NCI-H2107 treated with DMSO at 0.1 percent for 48 hours (cell line): Measurements from ENCODE around the gene TPSB2.
"Not testable (repeated sequence)": the region's sequence is repeated elsewhere in the genome, so short reads cannot be mapped to it uniquely, and the experiment has no call there.

Experiments
- DNase-seq: peaks from one replicate; lab custom pipeline; 2025; ENCODE audit not compliant: unreplicated experiment; lab: John Stamatoyannopoulos, UW

TPSB2 gene

DNA sequence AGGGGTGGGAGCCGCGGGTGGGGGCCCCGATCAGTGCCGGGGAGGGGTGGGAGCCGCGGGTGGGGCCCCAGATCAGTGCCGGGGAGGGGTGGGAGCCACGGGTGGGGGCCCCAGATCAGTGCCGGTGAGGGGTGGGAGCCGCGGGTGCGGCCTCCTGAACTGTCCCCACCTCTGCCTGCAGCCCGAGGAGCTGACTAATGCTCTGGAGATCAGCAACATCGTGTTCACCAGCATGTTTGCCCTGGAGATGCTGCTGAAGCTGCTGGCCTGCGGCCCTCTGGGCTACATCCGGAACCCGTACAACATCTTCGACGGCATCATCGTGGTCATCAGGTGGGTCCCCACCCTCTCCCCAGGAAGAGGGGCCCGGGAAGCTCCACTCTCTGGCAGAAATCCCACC, 25.1 kb downstream of the TPSB2 start:
- DNase-seq = no peak

DNA sequence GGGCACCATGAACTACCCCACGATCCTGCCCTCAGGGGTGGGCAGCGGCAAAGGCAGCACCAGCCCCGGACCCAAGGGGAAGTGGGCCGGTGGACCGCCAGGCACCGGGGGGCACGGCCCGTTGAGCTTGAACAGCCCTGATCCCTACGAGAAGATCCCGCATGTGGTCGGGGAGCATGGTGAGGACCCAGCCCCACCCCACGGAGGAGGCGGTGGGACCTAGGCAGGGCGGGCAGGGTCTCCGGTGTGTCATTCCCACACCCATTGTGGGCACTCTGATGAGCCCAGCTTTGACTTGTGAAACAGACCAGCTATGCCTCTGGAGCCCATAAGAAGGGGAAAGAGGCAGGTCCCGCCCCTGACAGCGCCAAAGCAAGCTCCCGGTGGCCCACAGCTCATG, 27.7 kb downstream of the TPSB2 start:
- no peak for DNase-seq

DNA sequence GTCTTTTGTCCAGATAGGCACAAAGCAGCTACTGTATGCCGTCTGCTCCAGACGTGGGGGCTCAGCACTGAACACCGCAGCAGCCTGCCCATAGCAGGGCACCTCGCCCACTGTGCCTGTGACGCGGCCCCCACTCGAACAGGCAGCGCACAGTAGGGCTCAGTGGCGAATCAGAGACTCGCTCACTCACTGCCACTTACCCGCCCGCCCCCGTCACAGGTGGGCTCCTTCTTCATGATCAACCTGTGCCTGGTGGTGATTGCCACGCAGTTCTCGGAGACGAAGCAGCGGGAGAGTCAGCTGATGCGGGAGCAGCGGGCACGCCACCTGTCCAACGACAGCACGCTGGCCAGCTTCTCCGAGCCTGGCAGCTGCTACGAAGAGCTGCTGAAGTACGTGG, 28.5 kb downstream of the TPSB2 start:
- DNase-seq = no peak

DNA sequence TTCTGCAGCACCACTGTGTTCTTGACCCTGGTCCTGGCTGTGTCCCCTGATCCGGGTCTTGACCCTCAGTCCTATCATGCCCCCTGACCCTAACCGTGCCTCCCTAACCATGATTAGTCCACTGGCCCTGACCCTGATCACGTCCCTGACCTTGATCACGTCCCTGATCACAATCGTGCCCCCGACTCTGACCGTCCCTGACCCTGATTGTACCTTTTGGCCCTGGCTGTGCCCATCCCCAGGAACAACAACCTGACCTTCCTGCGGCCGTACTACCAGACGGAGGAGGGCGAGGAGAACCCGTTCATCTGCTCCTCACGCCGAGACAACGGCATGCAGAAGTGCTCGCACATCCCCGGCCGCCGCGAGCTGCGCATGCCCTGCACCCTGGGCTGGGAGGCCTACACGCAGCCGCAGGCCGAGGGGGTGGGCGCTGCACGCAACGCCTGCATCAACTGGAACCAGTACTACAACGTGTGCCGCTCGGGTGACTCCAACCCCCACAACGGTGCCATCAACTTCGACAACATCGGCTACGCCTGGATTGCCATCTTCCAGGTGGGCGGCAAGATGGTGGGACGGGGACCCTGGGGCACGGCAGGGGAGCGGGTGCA, 29.9 kb downstream of the TPSB2 start:
- DNase-seq = no peak

DNA sequence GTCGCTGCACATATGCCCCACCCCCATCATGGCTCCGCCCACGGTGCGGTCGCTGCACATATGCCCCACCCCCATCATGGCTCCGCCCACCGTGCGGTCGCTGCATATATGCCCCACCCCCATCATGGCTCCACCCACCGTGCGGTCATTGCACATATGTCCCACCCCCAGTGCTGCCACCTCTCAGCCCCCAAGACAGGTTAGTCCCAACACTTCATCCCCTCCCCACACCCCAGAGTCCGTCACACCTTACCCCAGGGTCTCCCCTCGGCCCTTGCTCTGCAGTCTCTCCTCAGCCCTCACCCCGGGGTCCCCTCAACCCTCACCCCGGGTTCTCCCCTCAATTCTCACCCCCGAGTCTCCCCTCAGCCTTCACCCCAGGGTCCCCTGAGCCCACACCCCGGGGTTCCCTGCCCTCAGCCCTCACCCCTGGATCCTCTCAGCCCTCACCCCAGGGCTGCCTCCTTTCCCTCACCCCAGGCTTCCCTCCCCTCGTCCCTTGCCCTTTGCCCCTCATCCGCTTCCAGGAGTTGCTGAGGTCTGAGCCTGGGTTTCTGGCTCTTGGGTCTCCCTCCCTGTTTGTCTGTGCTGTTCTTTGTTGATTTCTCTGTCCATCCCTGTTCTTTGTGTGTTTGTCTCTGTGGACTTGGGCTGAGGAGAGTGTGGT, 30.5 kb downstream of the TPSB2 start:
- no peak for DNase-seq

DNA sequence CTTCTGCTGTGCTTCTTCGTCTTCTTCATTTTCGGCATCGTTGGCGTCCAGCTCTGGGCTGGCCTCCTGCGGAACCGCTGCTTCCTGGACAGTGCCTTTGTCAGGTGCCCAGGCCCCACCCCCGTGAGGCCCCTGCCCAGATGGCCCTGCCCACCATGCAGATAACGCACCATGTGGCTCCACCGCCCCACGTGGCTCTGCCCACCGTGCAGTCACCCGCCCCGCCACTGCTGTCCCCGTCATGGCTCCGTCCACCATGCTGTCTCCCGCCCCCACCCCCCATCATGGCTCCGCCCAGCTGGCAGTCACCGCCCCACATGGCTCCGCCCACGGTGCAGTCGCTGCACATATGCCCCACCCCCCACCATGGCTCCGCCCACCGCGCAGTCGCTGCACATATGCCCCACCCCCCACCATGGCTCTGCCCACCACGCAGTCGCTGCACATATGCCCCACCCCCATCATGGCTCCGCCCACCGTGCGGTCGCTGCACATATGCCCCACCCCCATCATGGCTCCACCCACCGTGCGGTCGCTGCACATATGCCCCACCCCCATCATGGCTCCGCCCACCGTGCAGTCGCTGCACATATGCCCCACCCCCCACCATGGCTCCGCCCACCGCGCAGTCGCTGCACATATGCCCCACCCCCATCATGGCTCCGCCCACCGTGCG, 31.2 kb downstream of the TPSB2 start:
- not testable (repeated sequence) for DNase-seq

DNA sequence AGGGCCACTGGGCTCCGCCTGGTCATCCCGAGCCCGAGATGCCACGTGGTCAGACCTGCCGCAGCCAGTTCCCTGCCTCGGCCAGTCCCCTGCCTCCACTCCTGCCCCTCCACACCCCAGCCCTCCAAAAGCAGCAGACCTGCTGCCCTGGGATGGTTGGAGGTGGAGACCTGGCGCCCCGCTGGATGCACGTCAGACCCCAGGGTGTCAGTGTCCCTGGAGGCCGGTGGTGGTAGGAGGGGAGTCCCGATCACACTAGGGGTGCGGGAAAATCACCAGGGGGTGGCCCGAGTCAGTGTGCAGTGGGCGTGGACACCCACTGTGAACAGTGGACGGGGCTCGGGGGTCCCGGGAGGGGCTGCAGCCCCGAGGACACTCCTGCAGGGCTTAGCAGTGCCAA, 31.8 kb downstream of the TPSB2 start:
- DNase-seq = no peak

DNA sequence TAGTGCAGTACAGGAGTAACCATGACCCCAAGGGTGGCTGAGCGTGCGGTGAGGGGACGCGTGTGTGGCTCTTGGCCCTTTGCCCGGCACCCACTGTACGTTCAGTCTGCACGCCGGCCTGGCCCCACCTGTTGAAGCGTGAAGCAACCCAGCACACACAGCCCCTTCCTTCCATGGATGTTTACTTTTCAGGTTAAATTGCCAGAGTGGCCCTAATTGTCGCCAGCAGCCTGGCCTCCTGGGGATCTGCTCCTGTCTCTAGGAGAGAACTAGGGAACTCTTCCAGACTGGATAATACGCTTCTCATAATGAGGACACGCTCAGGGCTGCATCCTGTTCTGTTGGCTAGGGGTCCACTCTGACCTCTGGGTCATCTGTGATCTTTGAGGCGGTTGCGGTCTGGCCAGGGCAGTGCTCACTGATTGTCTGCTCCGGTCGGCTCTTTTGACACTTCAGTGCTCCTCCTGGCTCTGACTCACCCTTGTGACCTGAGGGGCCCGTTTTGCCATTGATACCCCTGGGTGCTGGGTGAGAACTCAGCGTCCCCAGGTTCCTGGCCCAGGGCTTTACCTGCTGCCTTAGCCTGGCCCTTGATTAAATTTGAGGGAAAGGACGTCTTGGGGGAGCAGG, 32.6 kb downstream of the TPSB2 start:
- DNase-seq = peak; percentile 58

DNA sequence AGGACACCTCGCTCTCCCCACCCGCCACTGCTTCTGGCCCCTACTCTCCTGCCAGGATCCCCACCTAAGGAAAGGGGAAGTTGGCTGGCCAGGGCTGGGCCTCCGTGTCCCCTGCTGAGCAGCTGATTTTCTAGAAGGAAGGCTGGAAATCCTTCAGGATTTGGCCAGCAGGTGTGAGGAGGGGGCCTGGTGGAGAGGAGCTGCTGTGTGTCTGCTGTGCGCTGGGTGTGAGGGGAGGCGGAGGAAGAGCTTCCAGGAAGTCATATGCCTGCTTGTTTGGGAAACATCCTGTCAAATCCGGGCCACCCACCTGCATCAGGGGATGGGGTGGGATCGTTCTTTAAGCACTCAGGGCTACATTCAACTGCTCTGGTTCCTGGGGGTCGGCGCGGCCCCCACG, 33.5 kb downstream of the TPSB2 start:
- DNase-seq = no peak

DNA sequence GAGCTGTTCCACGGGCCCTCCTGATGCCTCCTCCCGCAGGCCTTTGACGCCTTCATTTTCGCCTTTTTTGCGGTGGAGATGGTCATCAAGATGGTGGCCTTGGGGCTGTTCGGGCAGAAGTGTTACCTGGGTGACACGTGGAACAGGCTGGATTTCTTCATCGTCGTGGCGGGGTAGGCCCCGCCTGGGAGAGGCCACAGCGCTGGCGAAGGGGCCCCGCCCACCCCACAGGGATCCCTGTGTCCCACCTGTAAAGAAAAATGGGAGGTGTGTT, 34.7 kb downstream of the TPSB2 start:
- no peak for DNase-seq

DNA sequence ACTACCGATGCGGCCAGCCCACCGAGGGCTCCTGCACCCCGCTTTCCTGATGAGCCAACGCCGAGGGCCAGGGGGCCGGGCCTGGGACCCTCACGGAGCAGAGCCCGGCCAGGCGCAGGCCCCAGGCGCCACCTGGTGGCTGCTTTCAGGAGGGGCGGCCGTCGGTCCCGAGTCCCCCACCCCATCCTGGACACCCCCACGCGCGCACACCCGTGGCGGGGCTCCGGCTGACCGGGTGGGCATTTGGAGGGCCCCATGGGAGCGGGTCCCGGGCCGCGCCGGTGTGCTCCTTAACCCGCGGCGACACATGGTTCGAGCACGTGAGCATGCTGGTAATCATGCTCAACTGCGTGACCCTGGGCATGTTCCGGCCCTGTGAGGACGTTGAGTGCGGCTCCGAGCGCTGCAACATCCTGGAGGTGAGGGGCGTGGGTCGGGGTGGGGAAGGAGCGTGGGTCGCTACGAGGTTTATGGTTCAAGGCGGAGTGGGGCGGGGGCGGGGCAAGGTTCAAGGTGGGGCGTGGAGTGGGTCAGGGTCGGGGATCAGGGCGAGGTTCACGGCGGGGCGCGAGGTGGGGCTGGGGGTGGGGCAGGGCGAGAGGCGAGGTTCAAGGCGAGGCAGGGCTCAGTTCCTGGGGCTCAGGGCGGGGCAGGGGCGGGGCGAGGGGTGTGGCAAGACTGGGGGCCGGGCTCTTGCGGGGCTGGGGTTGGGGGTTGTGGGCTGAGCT, 35.2 kb downstream of the TPSB2 start:
- no peak for DNase-seq

DNA sequence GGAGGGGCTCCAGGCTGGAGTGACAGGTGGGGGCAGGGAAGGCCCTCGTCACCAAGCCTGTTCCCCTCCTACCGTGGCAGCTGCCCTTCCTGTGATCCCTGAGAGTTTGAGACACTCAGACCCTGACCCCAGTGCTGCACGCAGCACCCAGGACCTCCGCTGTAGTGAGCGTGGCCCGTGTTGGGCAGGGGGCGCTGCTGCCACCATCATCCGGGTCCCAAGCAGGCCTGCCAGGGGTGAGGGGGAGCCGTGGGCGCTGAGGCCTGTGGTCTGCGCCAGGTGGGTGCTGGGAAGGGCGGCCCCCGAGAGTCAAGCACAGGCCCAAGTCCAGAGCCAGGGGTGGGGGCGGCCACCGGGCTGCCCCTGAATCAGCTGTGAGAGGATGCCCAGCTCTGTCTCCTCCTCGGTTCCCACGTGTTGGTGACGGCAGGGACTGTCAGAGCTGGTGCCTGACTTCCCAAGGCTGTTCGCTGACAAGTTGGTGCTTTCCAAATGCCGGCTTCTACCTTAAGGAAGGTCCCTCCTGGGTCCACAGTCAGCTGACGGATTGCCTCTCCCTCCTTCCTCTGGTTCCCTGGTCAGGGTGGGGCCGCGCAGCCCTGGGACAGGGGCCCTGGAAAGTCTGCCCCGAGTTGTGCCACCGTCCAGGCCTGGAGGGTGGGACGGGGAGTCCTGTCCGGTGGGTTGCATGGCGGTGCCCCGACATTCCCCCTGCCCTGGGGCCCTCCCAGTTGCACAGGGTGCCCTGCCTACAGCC, 36.0 kb downstream of the TPSB2 start:
- DNase-seq = no peak

DNA sequence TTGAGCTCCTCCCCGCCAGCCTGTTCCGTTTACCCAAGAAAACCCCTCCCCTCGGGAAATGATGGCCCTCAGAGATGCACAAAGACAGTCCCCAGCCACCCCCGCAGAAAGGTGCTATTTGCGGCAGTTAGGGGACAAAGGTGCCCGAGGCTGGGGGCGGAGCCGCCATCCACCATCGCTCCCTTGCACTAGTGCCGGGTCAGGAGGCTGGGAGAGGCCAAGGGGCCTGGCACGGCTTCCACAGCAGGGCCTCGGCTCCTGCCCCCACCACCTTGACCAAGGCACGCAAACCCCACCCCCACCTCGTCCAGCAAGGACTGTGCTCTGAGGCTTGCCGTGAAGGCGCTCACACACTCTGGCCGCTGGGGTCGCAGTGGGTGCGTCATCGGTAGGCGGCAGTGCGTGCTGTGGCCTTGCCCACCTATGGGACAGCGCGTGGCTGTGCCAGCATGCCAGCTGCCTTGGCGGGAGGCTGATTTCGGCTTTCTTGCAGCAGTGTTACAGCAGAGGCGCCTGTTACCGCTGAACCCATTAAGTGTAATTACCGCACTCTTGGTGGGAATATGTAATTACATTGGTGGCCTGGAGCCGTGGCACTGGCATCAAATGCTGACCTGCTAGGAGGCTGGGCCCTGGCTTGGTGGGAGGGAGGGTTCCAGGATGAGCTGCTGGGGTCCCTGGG, 36.7 kb downstream of the TPSB2 start:
- DNase-seq = peak; percentile 46

DNA sequence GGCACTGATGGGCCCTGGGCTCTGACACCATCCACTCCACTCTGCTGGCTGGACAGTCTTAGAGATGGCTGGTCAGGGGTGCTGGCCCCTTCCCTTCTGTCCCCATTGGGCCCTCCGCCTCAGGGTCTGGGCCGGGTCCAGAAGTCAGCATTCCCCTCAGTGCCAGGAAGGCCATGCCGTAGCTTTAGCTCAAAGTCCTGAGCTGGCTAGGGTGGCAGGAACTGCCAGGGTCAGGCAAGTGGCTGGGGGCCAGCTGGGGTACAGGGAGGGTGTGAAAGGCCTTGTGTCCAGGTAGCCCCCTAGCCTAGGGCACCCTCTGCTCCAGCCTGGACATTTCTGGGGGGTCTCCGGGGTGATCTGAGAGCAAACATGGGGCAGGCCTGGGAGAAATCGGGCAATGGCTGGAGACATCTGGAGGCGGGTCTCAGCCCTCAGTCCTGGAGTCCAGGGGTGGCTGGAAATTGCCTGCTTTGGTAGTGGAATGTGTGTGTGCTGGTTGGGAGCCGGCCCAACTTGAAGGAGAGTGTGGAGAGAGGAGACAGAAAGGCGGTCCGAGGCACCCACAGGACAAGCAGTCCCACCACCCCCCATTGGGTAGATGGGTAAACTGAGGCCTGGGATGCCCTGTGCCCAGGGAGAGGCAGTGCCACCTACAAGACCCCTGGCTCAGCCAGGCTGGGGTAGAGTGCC, 37.5 kb downstream of the TPSB2 start:
- DNase-seq = no peak

DNA sequence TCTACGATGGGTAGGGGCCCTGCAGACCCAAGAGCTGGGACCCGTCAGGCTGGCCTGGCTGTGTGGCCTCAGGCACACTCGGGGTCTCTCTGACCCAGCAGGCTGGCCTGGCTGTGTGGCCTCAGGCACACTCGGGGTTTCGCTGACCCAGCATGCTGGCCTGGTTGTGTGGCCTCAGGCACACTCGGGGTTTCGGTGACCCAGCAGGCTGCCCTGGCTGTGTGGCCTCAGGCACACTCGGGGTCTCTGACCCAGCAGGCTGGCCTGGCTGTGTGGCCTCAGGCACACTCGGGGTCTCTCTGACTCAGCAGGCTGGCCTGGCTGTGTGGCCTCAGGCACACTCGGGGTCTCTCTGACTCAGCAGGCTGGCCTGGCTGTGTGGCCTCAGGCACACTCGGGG, 39.2 kb downstream of the TPSB2 start:
- DNase-seq = not testable (repeated sequence)

DNA sequence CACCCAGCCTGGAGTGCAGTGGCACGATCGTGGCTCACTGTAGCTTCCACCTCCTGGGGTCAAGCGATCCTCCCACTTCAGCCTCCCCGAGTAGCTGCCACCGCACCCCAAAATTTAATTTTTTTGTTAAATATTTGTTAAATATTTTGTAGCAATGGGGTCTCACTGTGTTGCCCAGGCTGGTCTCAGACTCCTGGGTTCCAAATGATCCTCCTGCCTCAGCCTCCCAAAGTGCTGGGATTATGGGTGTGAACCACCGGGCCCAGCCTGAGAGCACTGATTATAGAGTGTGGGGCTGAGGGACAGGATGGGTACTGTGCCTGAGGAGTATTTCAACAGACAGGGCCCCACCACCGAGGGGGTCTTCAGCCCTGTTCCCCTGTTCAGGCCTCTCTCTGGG, 40.5 kb downstream of the TPSB2 start:
- no peak for DNase-seq

DNA sequence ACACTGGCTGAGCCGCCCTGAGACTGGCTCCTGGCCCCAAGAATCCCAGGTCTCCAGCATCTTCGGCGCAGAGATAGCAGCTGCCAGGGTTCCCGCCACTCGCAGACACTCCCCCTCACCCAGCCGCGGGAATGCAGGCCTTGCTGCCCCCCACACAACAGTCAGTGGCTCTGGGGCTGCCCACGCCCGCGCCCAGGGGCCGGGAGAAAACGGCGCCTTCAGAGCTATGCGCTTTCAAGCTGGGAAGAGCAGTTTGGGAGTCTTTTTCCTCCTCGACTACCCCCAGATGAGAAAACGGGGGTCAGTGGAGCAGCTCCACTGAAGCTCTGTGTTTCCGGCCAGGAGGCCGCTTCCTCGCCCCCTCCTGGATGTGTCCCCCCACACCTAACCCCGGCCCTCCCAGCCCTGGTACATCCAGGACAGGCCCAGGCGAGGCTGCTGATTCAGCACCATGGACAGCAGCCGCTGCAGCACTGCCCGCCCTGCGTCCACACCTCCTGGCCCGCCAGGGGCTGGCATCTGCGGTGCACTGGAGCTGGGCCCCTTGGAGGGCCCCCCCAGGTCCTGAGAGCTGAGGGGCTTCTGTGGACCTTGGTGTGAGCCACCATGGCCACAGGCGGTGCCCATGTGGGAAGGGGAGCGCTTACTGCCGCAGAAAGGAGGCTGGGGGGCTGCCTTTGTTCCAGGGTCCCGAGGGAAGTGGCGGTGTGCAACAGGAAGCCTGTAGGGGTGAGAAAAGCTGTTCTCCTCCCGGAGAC, 41.4 kb downstream of the TPSB2 start:
- no peak for DNase-seq

DNA sequence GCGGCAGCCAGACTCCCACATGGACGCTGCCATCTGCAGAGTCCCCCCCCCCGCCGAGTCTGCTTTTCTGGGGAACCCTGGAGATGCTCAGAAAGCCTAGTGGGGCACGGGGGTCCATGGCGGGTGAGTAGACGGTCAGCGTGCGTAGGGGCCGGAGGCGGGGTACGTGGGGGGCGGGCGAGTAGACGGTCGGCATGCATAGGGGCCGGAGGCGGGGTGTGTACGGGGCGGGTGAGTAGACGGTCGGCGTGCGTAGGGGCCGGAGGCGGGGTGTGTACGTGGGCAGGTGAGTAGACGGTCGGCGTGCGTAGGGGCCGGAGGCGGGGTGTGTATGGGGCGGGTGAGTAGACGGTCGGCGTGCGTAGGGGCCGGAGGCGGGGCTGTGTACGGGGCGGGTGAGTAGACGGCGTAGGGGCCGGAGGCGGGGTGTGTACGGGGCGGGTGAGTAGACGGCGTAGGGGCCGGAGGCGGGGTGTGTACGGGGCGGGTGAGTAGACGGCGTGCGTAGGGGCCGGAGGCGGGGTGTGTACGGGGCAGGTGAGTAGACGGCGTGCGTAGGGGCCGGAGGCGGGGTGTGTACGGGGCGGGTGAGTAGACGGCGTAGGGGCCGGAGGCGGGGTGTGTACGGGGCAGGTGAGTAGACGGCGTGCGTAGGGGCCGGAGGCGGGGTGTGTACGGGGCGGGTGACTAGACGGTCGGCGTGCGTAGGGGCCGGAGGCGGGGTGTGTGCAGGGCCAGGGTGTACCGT, 44.4 kb downstream of the TPSB2 start:
- not testable (repeated sequence) for DNase-seq
